NB4 (cell line): Measurements from ENCODE around the gene TNKS2.
"Not testable (repeated sequence)": the region's sequence is repeated elsewhere in the genome, so short reads cannot be mapped to it uniquely, and the experiment has no call there.

Experiments used
- DNase-seq: peaks from one replicate; pipeline ENCODE4 v3.0.0; 2010; ENCODE audit warnings: low read depth
- H3K4me3 ChIP-seq: one replicate; pipeline ENCODE4 v1.5.1; 2011; ENCODE audit warnings: mild to moderate bottlenecking, low read depth, low read length, moderate library complexity
- MAX ChIP-seq: IDR thresholded peaks from 2 replicates; pipeline ENCODE4 v1.6.1; 2011; ENCODE audit warnings: low read depth, low read length
- MYC ChIP-seq: IDR thresholded peaks from 2 replicates; pipeline ENCODE4 v1.6.1; 2011; ENCODE audit warnings: low read depth, low read length
- POLR2A ChIP-seq: IDR thresholded peaks from 2 replicates; pipeline ENCODE4 v1.6.1; 2011; ENCODE audit warnings: mild to moderate bottlenecking; ENCODE audit not compliant: insufficient read length; ENCODE audit errors: extremely low read depth
- TF ChIP-seq, protein P1 (sequence below): IDR thresholded peaks from one replicate; pipeline ENCODE4 v1.5.1; 2012; ENCODE audit warnings: low read depth, low read length

The TNKS2 gene

DNA sequence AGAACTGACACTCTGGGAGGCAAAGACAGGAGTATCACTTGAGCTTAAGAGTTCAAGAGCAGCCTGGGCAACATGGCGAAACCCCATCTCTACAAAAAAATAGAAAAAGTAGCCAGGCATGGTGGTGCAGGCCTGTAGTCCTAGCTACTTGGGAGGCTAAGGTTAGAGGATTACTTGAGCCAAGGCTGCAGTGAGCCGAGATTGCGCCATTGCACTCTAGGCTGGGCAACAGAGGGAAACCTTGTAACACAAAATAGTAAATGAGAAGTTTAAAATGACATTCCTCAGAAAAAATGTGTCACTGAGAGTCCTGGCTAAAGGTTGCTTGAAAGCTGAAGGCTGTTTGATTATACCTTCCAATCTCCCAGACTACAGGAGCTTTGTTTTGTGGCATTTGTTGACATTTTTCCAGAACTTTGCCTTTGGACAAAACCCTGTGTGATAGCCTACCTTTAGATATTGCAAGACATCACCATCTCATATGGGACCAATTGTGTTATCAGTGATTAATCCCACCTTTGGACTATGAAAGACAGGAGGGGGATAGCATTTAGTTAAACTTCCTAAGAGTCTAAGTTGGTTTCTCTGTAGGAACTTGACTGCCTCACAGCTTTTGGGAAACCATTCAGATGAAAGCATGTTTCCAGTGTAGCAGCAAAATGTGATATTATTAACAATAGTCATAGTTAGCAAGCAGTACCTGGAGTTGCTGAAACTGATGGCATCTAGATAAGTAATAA is 5.3 kb downstream of the TNKS2 start:
- TF ChIP-seq POLR2A (no peak), MYC (no peak), MAX (no peak)
- TF ChIP-seq, protein P1, sequence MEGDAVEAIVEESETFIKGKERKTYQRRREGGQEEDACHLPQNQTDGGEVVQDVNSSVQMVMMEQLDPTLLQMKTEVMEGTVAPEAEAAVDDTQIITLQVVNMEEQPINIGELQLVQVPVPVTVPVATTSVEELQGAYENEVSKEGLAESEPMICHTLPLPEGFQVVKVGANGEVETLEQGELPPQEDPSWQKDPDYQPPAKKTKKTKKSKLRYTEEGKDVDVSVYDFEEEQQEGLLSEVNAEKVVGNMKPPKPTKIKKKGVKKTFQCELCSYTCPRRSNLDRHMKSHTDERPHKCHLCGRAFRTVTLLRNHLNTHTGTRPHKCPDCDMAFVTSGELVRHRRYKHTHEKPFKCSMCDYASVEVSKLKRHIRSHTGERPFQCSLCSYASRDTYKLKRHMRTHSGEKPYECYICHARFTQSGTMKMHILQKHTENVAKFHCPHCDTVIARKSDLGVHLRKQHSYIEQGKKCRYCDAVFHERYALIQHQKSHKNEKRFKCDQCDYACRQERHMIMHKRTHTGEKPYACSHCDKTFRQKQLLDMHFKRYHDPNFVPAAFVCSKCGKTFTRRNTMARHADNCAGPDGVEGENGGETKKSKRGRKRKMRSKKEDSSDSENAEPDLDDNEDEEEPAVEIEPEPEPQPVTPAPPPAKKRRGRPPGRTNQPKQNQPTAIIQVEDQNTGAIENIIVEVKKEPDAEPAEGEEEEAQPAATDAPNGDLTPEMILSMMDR, result no peak
- peak; percentile 14 for DNase-seq
- peak overlapping the region; percentile 3 for H3K4me3 ChIP-seq

GRCh38 chr10:91804126-91804510 is 5.9 kb downstream of the TNKS2 start:
- TF ChIP-seq POLR2A, result no peak
- DNase-seq, result no peak
- H3K4me3 ChIP-seq, result peak overlapping the region; percentile 3

GRCh38 chr10:91805110-91805838 is 7.0 kb downstream of the TNKS2 start:
- TF ChIP-seq POLR2A (no peak), MAX (no peak), MYC (no peak)
- TF ChIP-seq, protein P1, result no peak
- peak; percentile 13 for DNase-seq
- no peak overlapping the region for H3K4me3 ChIP-seq

GRCh38 chr10:91807264-91807663 is 9.0 kb downstream of the TNKS2 start:
- not testable (repeated sequence) for H3K4me3 ChIP-seq, DNase-seq

- TF ChIP-seq, protein P1, result no peak
- no peak for TF ChIP-seq MYC
- TF ChIP-seq MAX, result no peak
- TF ChIP-seq POLR2A, result no peak
These were observed 15.0 kb downstream of the TNKS2 start for GRCh38 chr10:91813251-91813650.

GRCh38 chr10:91816981-91817380 is 18.8 kb downstream of the TNKS2 start:
- no peak for DNase-seq
- H3K4me3 ChIP-seq, result no peak overlapping the region
- TF ChIP-seq POLR2A (no peak), MAX (no peak), MYC (no peak)
- TF ChIP-seq, protein P1, result no peak

More at GRCh38 chr10:91813251-91813650, 15.0 kb downstream of the TNKS2 start:
- H3K4me3 ChIP-seq, result no peak overlapping the region
- no peak for DNase-seq

DNA sequence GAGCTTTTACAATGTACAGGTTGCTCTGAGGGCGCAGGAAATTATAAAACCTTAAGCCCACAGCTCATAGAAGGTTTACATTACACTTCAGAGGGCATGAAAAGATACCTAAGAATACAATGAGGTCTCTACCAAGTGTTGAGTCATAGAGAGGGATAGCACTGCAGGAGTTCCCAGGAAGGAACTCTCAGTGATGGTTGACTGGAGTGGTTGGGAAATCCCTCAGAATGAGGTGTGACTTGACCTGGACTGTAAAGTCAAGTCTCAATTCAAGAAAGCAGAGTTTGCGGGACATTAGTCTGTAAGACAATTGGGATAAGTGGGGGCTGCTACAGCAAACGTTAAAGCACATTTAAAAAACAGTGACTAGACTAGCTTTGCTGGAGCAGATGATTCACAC is 21.9 kb downstream of the TNKS2 start:
- no peak for DNase-seq
- TF ChIP-seq, protein P1, result no peak
- TF ChIP-seq POLR2A (no peak), MYC (no peak), MAX (no peak)
- no peak overlapping the region for H3K4me3 ChIP-seq
